ENCODE data around the gene BCL7A. TPM values are rescaled to one million over a fixed set of nuclear protein-coding genes. Genes with fewer than 3 reads are reported as not detected.
A peak's percentile ranks its signal among the peaks of the same experiment; 100 is the strongest.

BCL7A gene
- total and polyA plus RNA-seq, 2 of the 8 experiments (the other 6 are each of a cell fraction or from before 2014, with no cell fraction given) = 11.9 to 12.7 TPM

DNA sequence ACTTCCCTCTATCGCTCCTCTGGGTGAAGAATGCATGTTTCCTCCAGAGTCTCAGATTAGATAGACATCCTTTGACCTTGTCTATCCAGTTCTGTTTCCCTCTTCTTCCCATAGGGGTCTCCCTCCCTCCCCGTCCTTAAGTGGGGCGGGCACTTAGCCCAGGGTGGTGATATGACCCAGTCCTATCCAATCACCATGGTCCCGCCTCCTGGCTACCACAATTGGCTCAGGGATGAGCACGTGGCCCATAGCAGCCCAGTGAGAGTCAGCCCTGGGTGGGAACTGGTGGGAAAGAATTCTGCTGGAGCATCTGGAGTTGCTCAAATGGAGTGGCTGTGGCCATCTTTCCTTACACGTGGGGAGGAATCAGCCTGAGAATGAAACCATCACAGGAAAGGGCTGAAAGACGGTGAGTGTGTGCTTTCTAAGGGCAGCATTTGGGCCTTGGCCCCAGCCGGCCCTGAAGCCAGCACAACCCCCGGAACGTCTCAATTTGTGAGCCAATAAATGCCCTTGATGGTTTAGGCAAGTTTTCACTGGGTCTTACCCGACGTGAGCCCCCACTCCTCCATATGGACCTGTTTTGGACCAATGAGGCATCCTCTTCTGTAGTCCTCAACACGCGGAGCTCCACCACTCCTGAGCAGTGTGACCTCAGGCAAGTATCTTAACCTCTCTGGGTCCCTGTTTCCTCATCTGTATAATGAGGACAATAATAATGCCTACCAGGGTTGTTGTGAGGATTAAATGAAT lies 42.5 kb downstream of the BCL7A start (continued):
- TF ChIP-seq ATF2 (IDR thresholded peaks at IDR 0.05; ENCODE audit: low read length) (no peak), HDAC2 (IDR thresholded peaks at IDR 0.05; ENCODE audit: borderline replicate concordance in 1 of 2, low read depth in 2 of 2, low read length in 2 of 2) (no peak), RBBP5 (IDR thresholded peaks at IDR 0.05; ENCODE audit: borderline replicate concordance, low read depth, low read length) (no peak), ZNF274 (IDR thresholded peaks at IDR 0.05; ENCODE audit: borderline replicate concordance, extremely low read depth, low read length) (no peak), SP4 (IDR thresholded peaks at IDR 0.05; ENCODE audit: low read length) (no peak), GTF2F1 (IDR thresholded peaks at IDR 0.05; ENCODE audit: borderline replicate concordance, low read depth, low read length) (peak; percentile 20; the same call in 1 of the 2 replicates), EP300 (IDR thresholded peaks at IDR 0.05; ENCODE audit: borderline replicate concordance in 1 of 2, low read depth in 2 of 2, low read length in 2 of 2) (no peak), ASH2L (IDR thresholded peaks at IDR 0.05; ENCODE audit: low read length) (peak; percentile 8), CBX5 (IDR thresholded peaks at IDR 0.05; ENCODE audit: low read depth, low read length) (no peak), CHD2 (IDR thresholded peaks at IDR 0.05; ENCODE audit: low read length) (peak; percentile 75), SIRT6 (IDR thresholded peaks at IDR 0.05; ENCODE audit: low read length) (no peak), SP1 (IDR thresholded peaks at IDR 0.05; ENCODE audit: low read depth, low read length) (peak; percentile 91)
- TF ChIP-seq, protein P1, sequence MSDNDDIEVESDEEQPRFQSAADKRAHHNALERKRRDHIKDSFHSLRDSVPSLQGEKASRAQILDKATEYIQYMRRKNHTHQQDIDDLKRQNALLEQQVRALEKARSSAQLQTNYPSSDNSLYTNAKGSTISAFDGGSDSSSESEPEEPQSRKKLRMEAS (IDR thresholded peaks at IDR 0.05) = peak; percentile 97
